NCI-H1694 (cell line): Measurements from ENCODE around the gene ANKS1B.

Experiments
- DNase-seq: peaks from one replicate; lab custom pipeline; 2025; lab: John Stamatoyannopoulos, UW

The ANKS1B gene

GRCh38 chr12:98816720-98817119 lies 1168.0 kb downstream of the ANKS1B start:
- DNase-seq, result no peak

- no peak for DNase-seq
Observed at GRCh38 chr12:98814254-98814653, 1170.5 kb downstream of the ANKS1B start.

- no peak for DNase-seq
Observed at GRCh38 chr12:98812225-98812624, 1172.5 kb downstream of the ANKS1B start.

- no peak for DNase-seq
Observed at GRCh38 chr12:98808243-98808875, 1176.4 kb downstream of the ANKS1B start.

GRCh38 chr12:98807187-98807586 lies 1177.5 kb downstream of the ANKS1B start:
- no peak for DNase-seq

GRCh38 chr12:98803468-98804209 lies 1181.1 kb downstream of the ANKS1B start:
- no peak for DNase-seq

- DNase-seq, result no peak
Observed at GRCh38 chr12:98799822-98800221, 1184.9 kb downstream of the ANKS1B start.

GRCh38 chr12:98799146-98799810 lies 1185.5 kb downstream of the ANKS1B start:
- no peak for DNase-seq

GRCh38 chr12:98797200-98797599 lies 1187.5 kb downstream of the ANKS1B start:
- no peak for DNase-seq

- no peak for DNase-seq
Observed at GRCh38 chr12:98796745-98797144, 1188.0 kb downstream of the ANKS1B start.

- no peak for DNase-seq
Observed at GRCh38 chr12:98793121-98793520, 1191.6 kb downstream of the ANKS1B start.

- DNase-seq, result no peak
Observed at GRCh38 chr12:98791406-98791805, 1193.3 kb downstream of the ANKS1B start.

GRCh38 chr12:98788396-98788795 lies 1196.3 kb downstream of the ANKS1B start:
- DNase-seq, result no peak

- no peak for DNase-seq
Observed at GRCh38 chr12:98786653-98787052, 1198.1 kb downstream of the ANKS1B start.

- DNase-seq, result no peak
Observed at GRCh38 chr12:98783420-98783819, 1201.3 kb downstream of the ANKS1B start.

- DNase-seq, result no peak
Observed at GRCh38 chr12:98780261-98780660, 1204.5 kb downstream of the ANKS1B start.

GRCh38 chr12:98772818-98773217 lies 1211.9 kb downstream of the ANKS1B start:
- no peak for DNase-seq

GRCh38 chr12:98771811-98772752 lies 1212.7 kb downstream of the ANKS1B start:
- DNase-seq, result no peak

GRCh38 chr12:98770230-98770629 lies 1214.5 kb downstream of the ANKS1B start:
- DNase-seq, result no peak

GRCh38 chr12:98769068-98769467 lies 1215.7 kb downstream of the ANKS1B start:
- DNase-seq, result no peak

- DNase-seq, result no peak
Observed at GRCh38 chr12:98767248-98767647, 1217.5 kb downstream of the ANKS1B start.

- DNase-seq, result no peak
Observed at GRCh38 chr12:98763656-98764055, 1221.1 kb downstream of the ANKS1B start.
